CMK (cell line): ENCODE data around the gene CFHR2.

Source experiments
- DNase-seq: peaks from one replicate; pipeline ENCODE4 v3.0.0-alpha.2; 2010; ENCODE audit warnings: low read depth

The CFHR2 gene

DNA sequence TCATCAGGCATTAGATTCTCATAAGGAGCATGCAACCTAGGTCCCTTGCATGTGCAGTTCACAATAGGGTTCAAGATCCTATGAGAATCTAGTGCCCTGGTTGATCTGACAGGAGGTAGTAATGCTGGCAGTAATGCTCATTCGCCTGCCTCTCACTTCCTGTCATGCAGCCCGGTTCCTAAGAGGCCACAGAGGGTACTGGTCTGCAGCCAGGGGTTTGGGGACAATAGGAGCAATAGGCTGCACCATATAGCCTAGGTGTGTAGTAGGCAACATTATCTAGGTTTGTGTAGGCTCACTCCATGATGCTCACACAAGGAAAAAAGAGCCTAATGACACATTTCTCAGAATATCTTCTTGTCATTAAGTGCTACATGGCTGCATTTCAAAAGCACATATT lies 59.6 kb downstream of the CFHR2 start:
- no peak for DNase-seq

DNA sequence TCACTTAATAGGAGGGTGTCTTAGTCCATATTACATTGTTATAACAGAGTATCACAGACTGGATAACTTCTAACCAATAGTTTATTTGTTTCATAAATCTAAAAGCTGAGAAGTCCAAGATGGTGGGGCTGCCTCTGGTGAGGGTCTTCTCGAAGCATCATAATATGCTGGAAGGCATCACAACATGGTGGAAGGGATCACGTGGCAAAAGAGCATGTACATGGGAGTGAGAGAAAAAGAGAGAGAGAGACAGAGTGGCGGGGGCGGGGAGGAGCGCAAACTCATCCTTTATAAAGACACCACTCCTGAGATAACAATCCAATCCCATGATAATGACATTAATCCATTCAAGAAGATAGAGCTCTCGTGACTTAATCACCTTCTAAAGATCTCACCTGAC lies 65.3 kb downstream of the CFHR2 start:
- DNase-seq: no peak
